Heart left ventricle (tissue), 13 donors: ENCODE data around the gene NPIPB13.
"Not testable (repeated sequence)": the region's sequence is repeated elsewhere in the genome, so short reads cannot be mapped to it uniquely, and the experiment has no call there.

Source experiments
- CTCF ChIP-seq, 12 donors: fragments of 200-600 bp; sonication (generic) in 4 of 12; IDR thresholded peaks; one replicate each; pipeline versions ENCODE4 v1.5.0 to v1.8.0; 2018 to 2022; ENCODE audit warnings: antibody characterized with exemption in 12 of 12, mild to moderate bottlenecking in 5 of 12
- POLR2A ChIP-seq, 2 donors: fragments of 450-650 bp; IDR thresholded peaks; one replicate each; pipeline ENCODE4 v1.6.1; 2017; ENCODE audit warnings: antibody characterized with exemption in 2 of 2, mild to moderate bottlenecking in 2 of 2, moderate library complexity in 2 of 2
- donor health status: ischemic (EF 13 %, LVEDD 7.1; RV severe dilation, severe dysfunction).
- donor health status: DM: no; HTN: yes; CAD: no.
- donor health status: DM: no; HTN: no; CAD: no.
- donor health status: ischemic (EF 25% LVEDD 6.9; RV normal size, moderate dysfunction).
- donor health status: ischemic (EF 25% LVEDD 5.7; RV mildly dilated, moderate dysfunction).
- donor health status: ischemic (EF 35%, LVEDD 5.7; RV mildly dilated, moderate dysfunction).
- donor health status: nonischemic (EF 11% LVEDD 7.7; RV severe dilation, severe dysfunction).
- donor health status: DM: yes; HTN: yes; CAD: no.
- donor health status: PGD.
- donor health status: ischemic (EF 29% LVEDD 5.4; RV normal size, mild dysfunction).
- donor health status: nonischemic (EF 23%, LVEDD 6.1; RV moderate dilation, normal function).

DNA sequence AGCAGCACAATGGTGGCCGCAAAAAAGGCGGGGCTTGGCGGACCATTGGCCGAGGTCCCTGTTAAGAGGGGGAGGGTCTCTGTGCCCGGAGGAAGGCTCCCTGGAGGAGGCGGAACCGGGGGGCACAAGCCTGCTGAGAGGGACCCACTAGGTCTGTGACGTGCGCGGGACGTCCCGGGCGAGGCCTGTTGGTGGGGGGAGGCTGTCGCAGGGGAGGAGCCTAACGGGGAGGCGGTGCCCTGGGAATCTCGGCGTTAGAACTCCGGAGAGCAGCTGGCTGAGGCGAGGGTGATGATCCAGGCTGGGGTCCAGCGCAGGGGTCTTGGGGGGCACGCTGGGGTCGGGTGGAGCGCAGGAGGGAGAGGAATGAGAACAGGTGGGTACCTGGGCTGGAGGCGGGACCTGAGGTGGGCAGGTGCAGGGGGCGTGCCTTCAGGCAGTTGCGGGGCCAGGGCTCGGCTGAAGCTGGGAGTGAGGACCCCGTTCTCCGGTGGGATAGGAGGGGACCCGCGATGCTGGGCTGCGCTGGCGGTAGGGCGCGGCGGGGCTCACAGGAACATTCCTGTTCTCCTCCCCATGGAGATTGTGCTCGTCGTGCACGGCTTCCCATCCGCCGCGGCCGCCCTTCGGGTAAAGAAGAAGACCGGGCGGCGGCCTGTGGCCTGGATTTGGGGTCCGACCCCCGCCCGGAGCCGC lies 42.6 kb downstream of the NPIPB13 start:
- not testable (repeated sequence) for TF ChIP-seq CTCF, POLR2A (IDR thresholded peaks at IDR 0.05)
